H9 (cell line): ENCODE results near the gene IGF2BP3. TPM values are rescaled to one million over a fixed set of nuclear protein-coding genes. Genes with fewer than 3 reads are reported as not detected.

ENCODE experiments used
- DNase-seq: peaks from one replicate; pipeline ENCODE4 v3.0.0-alpha.2; 2017
- H2AFZ ChIP-seq: one replicate; pipeline ENCODE4 v1.6.1; 2013; ENCODE audit warnings: mild to moderate bottlenecking, low read length, control low read depth, moderate library complexity
- H2AK5ac ChIP-seq: 2 replicates; pipeline ENCODE4 v1.6.1; 2013; ENCODE audit warnings: low read length, control low read depth, mixed read lengths; ENCODE audit not compliant: insufficient read length
- H2BK120ac ChIP-seq: one replicate; pipeline ENCODE4 v1.6.1; 2013; ENCODE audit warnings: low read depth, mild to moderate bottlenecking, low read length, control low read depth, inconsistent platforms; ENCODE audit not compliant: poor library complexity, severe bottlenecking
- H2BK12ac ChIP-seq: 2 replicates; pipeline ENCODE4 v1.6.1; 2013; ENCODE audit warnings: low read length, control low read depth, mixed read lengths, low read depth; ENCODE audit not compliant: insufficient read length
- H2BK15ac ChIP-seq: 2 replicates; pipeline ENCODE4 v1.6.1; 2013; ENCODE audit warnings: low read depth, low read length, control low read depth
- H2BK20ac ChIP-seq: one replicate; pipeline ENCODE4 v1.6.1; 2013; ENCODE audit warnings: low read depth, mild to moderate bottlenecking, low read length, control low read depth, inconsistent platforms; ENCODE audit not compliant: poor library complexity, severe bottlenecking
- H2BK5ac ChIP-seq: 2 replicates; pipeline ENCODE4 v1.6.1; 2013; ENCODE audit warnings: low read length, control low read depth, mixed read lengths; ENCODE audit not compliant: insufficient read length
- H3K14ac ChIP-seq: 2 replicates; pipeline ENCODE4 v1.6.1; 2013; ENCODE audit warnings: low read length, control low read depth; ENCODE audit not compliant: insufficient read depth
- H3K18ac ChIP-seq: 2 replicates; pipeline ENCODE4 v1.6.1; 2013; ENCODE audit warnings: low read depth, mild to moderate bottlenecking, mixed read lengths, low read length, control low read depth; ENCODE audit not compliant: insufficient read length
- H3K23ac ChIP-seq: 2 replicates; pipeline ENCODE4 v1.6.1; 2013; ENCODE audit warnings: low read length, control low read depth, mixed read lengths, low read depth; ENCODE audit not compliant: insufficient read length
- H3K23me2 ChIP-seq: 2 replicates; pipeline ENCODE4 v1.6.1; 2013; ENCODE audit warnings: low read depth, mild to moderate bottlenecking, mixed read lengths, low read length, control low read depth; ENCODE audit not compliant: insufficient read length, poor library complexity, severe bottlenecking
- H3K27ac ChIP-seq: 2 replicates; pipeline ENCODE4 v1.5.1; 2013; ENCODE audit warnings: low read length, control low read depth, mixed read lengths, low read depth; ENCODE audit not compliant: insufficient read length
- H3K27me3 ChIP-seq: 2 replicates; pipeline ENCODE4 v1.6.1; 2013; ENCODE audit warnings: low read length, control low read depth, inconsistent platforms; ENCODE audit not compliant: insufficient read depth
- H3K4ac ChIP-seq: 2 replicates; pipeline ENCODE4 v1.6.1; 2013; ENCODE audit warnings: low read depth, mild to moderate bottlenecking, control low read depth, inconsistent platforms, low read length, moderate library complexity
- H3K4me1 ChIP-seq: 2 replicates; pipeline ENCODE4 v1.6.1; 2013; ENCODE audit warnings: low read length, control low read depth, inconsistent platforms; ENCODE audit not compliant: insufficient read depth
- H3K4me2 ChIP-seq: 2 replicates; pipeline ENCODE4 v1.6.1; 2013; ENCODE audit warnings: low read length, control low read depth, mixed read lengths; ENCODE audit not compliant: insufficient read length, insufficient read depth
- H3K56ac ChIP-seq: 2 replicates; pipeline ENCODE4 v1.6.1; 2013; ENCODE audit warnings: low read depth, mild to moderate bottlenecking, mixed read lengths, low read length, control low read depth; ENCODE audit not compliant: insufficient read length
- H3K79me1 ChIP-seq: 2 replicates; pipeline ENCODE4 v1.6.1; 2013; ENCODE audit warnings: low read depth, mild to moderate bottlenecking, moderate library complexity, low read length, control low read depth, inconsistent platforms; ENCODE audit not compliant: insufficient read depth, poor library complexity, severe bottlenecking
- H3K79me2 ChIP-seq: 2 replicates; pipeline ENCODE4 v1.6.1; 2013; ENCODE audit warnings: low read length, control low read depth, inconsistent platforms; ENCODE audit not compliant: insufficient read depth
- H3K9ac ChIP-seq: 2 replicates; pipeline ENCODE4 v1.6.1; 2013; ENCODE audit warnings: low read length, control low read depth, mixed read lengths; ENCODE audit not compliant: insufficient read length; ENCODE audit errors: extremely low read depth
- H3K9me3 ChIP-seq: one replicate; pipeline ENCODE4 v1.6.1; 2013; ENCODE audit warnings: low read depth, low read length, inconsistent platforms; ENCODE audit not compliant: control insufficient read depth
- H3T11ph ChIP-seq: one replicate; pipeline ENCODE4 v1.6.1; 2013; ENCODE audit warnings: mild to moderate bottlenecking, low read length, control low read depth, inconsistent platforms
- H4K20me1 ChIP-seq: one replicate; pipeline ENCODE4 v1.6.1; 2013; ENCODE audit not compliant: control insufficient read depth, insufficient read length, insufficient read depth
- H4K5ac ChIP-seq: 2 replicates; pipeline ENCODE4 v1.6.1; 2013; ENCODE audit warnings: low read depth, mild to moderate bottlenecking, mixed read lengths, low read length, control low read depth; ENCODE audit not compliant: insufficient read length
- H4K8ac ChIP-seq: replicated peaks from 2 replicates; pipeline ENCODE4 v1.6.1; 2013; ENCODE audit warnings: low read length, control low read depth, mixed read lengths, low read depth; ENCODE audit not compliant: insufficient read length
- H4K91ac ChIP-seq: 2 replicates; pipeline ENCODE4 v1.6.1; 2013; ENCODE audit warnings: low read depth, mild to moderate bottlenecking, moderate library complexity, mixed read lengths, low read length, control low read depth; ENCODE audit not compliant: insufficient read length
- H3K27ac Mint-ChIP-seq, 3 experiments: 2 replicates in 2 of 3; 3 replicates in 1 of 3; pipeline ENCODE4 v1.8.0; 2020 to 2021; ENCODE audit warnings: mixed read lengths in 3 of 3, mild to moderate bottlenecking in 1 of 3, moderate library complexity in 1 of 3
- H3K27me3 Mint-ChIP-seq: 2 replicates; pipeline ENCODE4 v1.8.0; 2021; ENCODE audit warnings: low read depth, mild to moderate bottlenecking, moderate library complexity, mixed read lengths
- H3K36me3 Mint-ChIP-seq, 3 experiments: 2 replicates in 2 of 3; 3 replicates in 1 of 3; pipeline ENCODE4 v1.8.0; 2020 to 2021; ENCODE audit warnings: low read depth in 3 of 3, mixed read lengths in 3 of 3; ENCODE audit not compliant: insufficient read depth in 1 of 3
- H3K4me1 Mint-ChIP-seq, 2 experiments: 2 replicates each; pipeline ENCODE4 v1.8.0; 2020; ENCODE audit warnings: mixed read lengths in 2 of 2
- H3K4me3 Mint-ChIP-seq, 2 experiments: 2 replicates in 1 of 2; 3 replicates in 1 of 2; pipeline ENCODE4 v1.8.0; 2020 to 2021; ENCODE audit warnings: mild to moderate bottlenecking in 2 of 2, mixed read lengths in 2 of 2, moderate library complexity in 1 of 2
- H3K9me3 Mint-ChIP-seq, 2 experiments: 2 replicates in 1 of 2; 3 replicates in 1 of 2; pipeline ENCODE4 v1.8.0; 2020; ENCODE audit warnings: mild to moderate bottlenecking in 2 of 2, mixed read lengths in 2 of 2, moderate library complexity in 1 of 2
- WGBS: extraction: QIAGEN DNeasy Blood & Tissue Kit; methylation state at CpG from one replicate; pipeline ENCODE4 v1.1.7; 2013; ENCODE audit warnings: missing lambda C conversion rate, low lambda C conversion rate, mixed read lengths; ENCODE audit not compliant: insufficient read length; ENCODE audit errors: extremely low coverage; 5-methylcytosine and 5-hydroxymethylcytosine counted together
- total RNA-seq: library from RNA; stranded (reverse); gene quantifications from 2 replicates; pipeline ENCODE4 v1.2.1, GENCODE V29; 2021
- TF ChIP-seq, protein P1 (sequence below): fragments of 200-600 bp; sonication (generic); conservative IDR thresholded peaks from 3 replicates; pipeline ENCODE4 v1.8.0; 2021; ENCODE audit warnings: antibody characterized with exemption, mild to moderate bottlenecking

The IGF2BP3 gene
- total RNA-seq, 1 experiment from 2014 or later = 197 TPM

DNA sequence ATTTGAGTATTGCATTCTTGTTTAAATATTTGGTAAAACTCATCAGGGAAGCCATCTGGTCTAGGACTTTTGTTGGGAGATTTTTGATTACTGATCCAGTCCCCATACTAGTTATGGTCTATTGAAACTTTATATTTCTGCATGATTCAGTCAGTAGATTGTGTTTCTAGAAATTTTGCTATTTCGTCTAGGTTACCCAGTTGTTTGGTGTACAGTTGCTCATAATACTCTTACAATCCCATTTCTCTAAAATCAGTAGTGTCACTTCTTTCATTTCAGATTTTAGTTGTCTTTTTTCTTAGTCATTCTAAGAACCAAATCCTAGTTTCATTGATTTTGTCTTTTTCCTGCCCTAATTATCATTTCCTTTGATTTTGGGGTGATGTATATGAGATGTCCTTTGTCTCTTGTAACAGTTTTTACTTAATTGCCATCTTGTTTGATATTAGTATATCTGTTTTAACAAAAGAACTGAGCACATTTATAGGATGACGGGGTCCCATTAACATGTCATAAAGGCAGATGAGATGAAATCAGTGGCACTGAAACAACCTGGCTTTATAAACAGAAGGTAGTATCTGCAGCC, 163.3 kb downstream of the IGF2BP3 start:
- Mint-ChIP-seq H3K4me3 (no peak overlapping the region), H3K36me3 (peaks cover 50 to 86% (median 78%) of the 10 kb centered on the region in 3 experiments; a peak in 6 of 7 replicates), H3K27me3 (no peaks in the 10 kb centered on the region), H3K27ac (peak overlapping the region in 2 of 3 experiments; percentile 11 to 77; a peak in 4 of 7 replicates), H3K4me1 (no peaks in the 10 kb centered on the region), H3K9me3 (peaks cover 2 to 3% of the 10 kb centered on the region in 2 experiments; a peak in 1 of 5 replicates)
- no peak overlapping the region for H3T11ph ChIP-seq
- no peak overlapping the region for H3K14ac ChIP-seq
- no peak overlapping the region for H3K23ac ChIP-seq
- no peaks in the 10 kb centered on the region for H3K9me3 ChIP-seq
- no peak overlapping the region for H2BK12ac ChIP-seq
- WGBS = no CpG with 5 or more reads among the region's 2 CpGs
- TF ChIP-seq, protein P1, sequence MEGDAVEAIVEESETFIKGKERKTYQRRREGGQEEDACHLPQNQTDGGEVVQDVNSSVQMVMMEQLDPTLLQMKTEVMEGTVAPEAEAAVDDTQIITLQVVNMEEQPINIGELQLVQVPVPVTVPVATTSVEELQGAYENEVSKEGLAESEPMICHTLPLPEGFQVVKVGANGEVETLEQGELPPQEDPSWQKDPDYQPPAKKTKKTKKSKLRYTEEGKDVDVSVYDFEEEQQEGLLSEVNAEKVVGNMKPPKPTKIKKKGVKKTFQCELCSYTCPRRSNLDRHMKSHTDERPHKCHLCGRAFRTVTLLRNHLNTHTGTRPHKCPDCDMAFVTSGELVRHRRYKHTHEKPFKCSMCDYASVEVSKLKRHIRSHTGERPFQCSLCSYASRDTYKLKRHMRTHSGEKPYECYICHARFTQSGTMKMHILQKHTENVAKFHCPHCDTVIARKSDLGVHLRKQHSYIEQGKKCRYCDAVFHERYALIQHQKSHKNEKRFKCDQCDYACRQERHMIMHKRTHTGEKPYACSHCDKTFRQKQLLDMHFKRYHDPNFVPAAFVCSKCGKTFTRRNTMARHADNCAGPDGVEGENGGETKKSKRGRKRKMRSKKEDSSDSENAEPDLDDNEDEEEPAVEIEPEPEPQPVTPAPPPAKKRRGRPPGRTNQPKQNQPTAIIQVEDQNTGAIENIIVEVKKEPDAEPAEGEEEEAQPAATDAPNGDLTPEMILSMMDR = no peak
- no peak overlapping the region for H2AFZ ChIP-seq
- no peak overlapping the region for H2BK120ac ChIP-seq
- H3K4me2 ChIP-seq = no peak overlapping the region
- H3K18ac ChIP-seq = no peak overlapping the region
- H4K8ac ChIP-seq = no peak overlapping the region
- H2AK5ac ChIP-seq = no peak overlapping the region
- no peaks in the 10 kb centered on the region for H3K27me3 ChIP-seq
- no peak for DNase-seq
- no peak overlapping the region for H3K4ac ChIP-seq
- no peaks in the 10 kb centered on the region for H3K4me1 ChIP-seq
- no peak overlapping the region for H3K56ac ChIP-seq
- H2BK20ac ChIP-seq = no peak overlapping the region
- no peaks in the 10 kb centered on the region; the same call in 1 of the 2 replicates for H3K79me2 ChIP-seq
- no peak overlapping the region for H3K27ac ChIP-seq
- H4K20me1 ChIP-seq = no peaks in the 10 kb centered on the region
- no peak overlapping the region for H3K9ac ChIP-seq
- no peak overlapping the region for H4K5ac ChIP-seq
- H3K79me1 ChIP-seq = peaks cover 5% of the 10 kb centered on the region
- H3K23me2 ChIP-seq = no peaks in the 10 kb centered on the region
- H4K91ac ChIP-seq = no peak overlapping the region
- no peak overlapping the region for H2BK5ac ChIP-seq
- H2BK15ac ChIP-seq = no peak overlapping the region
